HG02885 (cell line): Measurements from ENCODE around the gene GFRA3.
A peak's percentile ranks its signal among the peaks of the same experiment; 100 is the strongest.
"Not testable (repeated sequence)": the region's sequence is repeated elsewhere in the genome, so short reads cannot be mapped to it uniquely, and the experiment has no call there.

ENCODE experiments used
- ATAC-seq: cut with Tn5 transposase; IDR thresholded peaks from one replicate; pipeline ENCODE4 v1.9.1; 2021; ENCODE audit warnings: mild to moderate bottlenecking; ENCODE audit not compliant: unreplicated experiment, poor library complexity

Gene GFRA3

DNA sequence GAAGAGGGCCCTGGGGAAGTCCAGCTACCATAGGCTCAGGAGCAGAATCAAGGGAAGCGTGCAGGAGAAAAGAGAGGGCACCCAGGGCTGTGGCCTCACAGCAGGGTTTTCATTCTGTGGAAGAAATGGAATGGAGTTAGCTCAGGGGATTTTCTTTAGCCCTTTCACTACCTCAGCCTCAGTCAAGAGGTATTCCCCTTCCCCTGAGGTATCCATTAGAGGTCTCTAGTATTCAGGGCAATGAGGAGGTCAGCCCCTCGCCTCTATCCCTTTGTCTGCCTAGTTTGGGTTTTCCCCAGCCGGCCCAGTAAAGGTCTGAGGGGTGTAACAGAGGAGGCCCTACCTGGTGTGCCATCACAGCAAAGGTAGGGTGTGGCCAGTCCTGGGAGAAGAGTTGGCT lies 21.5 kb downstream of the GFRA3 start:
- no peak for ATAC-seq

- ATAC-seq, result not testable (repeated sequence)
These were observed 26.6 kb downstream of the GFRA3 start for GRCh38 chr5:138247800-138248199.

DNA sequence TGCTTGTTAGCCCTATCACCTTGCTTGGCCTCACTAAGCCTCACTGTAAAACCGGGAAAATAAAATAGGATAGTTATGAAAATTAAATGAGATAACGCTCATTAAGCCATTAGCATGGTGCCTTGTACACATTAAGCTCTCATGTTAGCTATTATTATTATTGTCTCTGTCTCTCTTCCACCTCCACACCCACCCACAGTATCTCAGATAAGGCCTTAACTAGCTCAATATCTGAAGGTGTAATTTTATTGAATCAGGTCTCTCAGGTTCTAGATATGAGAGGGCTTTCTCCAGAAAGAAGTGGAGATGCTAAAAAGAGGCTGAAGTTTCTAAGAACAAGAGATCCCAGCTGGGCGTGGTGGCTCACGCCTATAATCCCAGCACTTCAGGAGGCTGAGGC lies 27.6 kb downstream of the GFRA3 start:
- ATAC-seq, result no peak

DNA sequence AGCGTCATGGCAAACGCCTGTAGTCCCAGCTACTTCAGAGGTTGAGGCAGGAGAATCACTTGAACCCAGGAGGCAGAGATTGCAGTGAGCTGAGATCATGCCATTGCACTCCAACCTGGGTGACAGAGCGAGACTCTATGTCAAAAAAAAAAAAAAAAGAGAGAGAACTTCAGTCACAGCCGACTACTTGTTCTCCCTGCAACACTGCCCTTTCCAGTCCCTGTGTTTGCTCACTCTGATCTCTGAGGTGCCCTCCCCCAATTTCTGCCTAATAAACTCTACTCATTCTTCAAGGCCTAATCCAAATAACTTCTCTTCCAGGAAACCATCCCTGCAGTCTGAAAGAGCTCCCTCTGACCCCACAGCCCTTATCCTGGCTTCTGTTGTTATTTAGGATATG lies 28.1 kb downstream of the GFRA3 start:
- no peak for ATAC-seq

DNA sequence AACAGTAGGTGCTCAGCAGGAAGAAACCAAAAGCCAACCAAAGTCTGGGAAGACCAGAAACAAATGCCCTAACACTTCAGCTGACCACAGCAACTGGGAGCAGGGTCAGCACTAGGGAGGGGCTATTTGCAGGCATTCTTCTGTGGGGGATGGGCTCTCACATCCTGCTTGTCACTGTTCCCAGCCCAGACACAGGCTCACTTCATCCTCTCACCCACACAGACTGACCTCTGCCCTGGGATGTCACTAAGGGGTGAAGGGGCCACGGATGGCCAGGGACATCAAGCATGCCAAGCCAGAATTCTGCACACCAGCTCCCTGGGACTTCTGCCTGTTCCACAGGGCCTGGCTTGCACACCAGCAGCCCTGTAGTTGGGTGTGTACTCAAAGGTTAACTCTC lies 28.7 kb downstream of the GFRA3 start:
- no peak for ATAC-seq

DNA sequence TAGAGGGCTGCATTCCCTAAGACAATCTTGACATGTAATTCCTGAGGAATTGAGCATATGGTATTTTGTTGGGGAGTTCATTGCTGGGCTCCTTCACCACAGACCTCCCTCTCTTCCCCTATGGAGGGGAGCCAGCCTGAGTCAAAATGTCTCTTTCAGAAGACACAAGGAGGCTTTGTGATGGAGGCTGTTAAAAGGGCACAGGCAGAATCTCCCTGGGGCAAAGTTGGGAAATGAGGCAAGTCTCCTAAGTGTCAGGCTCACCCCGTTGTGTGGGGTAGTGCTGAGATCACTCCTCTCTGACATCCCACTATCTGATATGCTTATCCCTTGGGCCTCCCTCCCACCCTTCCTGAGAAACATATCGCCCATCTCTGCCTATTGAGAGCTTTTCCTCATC lies 30.6 kb downstream of the GFRA3 start:
- ATAC-seq, result no peak

DNA sequence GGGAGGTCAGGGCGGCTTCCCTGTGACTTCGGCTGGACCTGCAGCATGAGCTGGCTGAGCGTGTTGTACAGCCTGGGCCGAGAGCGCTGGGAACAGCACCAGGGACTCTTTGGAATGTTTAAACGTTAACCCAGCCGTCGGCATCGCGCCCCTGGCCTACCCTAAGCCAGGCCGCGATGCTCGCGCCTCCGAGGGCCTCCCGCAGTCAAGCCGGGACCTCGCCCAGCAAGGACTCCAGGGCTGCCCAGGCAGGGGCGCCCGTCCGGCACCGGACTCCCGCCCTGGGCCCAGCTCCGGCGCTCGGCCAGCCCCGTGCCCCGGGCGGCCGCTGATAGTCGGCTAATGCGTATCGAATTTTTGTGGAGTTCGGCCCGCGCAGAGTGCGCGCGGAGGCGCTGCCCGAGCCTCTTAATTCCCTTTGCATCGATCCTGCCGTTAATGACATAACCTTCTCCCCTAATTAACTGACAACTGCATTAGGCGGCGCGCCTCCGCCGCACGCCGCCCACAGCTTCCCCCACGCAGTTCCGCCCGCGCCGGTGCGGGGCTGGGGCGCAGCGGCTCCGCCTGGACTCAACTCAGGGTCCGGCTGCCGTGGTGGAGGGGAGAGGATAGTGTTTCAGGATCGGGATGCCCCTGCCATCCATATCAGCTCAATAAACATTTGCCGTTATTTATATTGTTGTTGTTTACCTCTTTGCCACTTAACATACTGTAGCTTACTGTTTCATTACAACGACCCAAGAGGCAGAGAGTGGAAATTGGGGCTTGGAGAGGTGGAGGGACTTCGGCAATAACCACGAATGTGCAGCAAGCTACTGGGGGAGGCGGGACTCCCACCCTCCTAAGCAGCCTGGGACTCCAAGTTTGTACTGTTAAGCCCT lies 32.5 kb downstream of the GFRA3 start:
- ATAC-seq, result no peak

- ATAC-seq, result no peak
These were observed 33.6 kb downstream of the GFRA3 start for GRCh38 chr5:138240650-138241385.

DNA sequence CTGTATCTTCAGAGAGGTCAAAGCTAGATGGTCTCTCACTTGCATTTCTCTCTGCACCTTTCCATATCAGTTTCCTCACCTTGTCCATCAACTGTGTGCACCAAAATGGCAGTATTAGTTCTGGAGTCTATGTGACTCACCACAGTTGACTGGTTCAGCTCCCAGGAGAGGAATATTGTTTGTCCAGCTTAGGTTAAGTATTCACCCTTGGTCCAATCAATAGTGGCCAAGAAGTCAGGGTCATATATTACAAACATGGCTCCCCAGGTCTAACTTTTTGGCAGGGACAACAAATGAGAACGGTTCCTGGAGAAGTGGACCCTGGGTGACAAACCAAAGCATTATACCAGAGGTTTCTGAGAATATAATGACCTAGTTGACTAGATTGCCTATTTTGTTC lies 36.4 kb downstream of the GFRA3 start:
- ATAC-seq, result no peak

DNA sequence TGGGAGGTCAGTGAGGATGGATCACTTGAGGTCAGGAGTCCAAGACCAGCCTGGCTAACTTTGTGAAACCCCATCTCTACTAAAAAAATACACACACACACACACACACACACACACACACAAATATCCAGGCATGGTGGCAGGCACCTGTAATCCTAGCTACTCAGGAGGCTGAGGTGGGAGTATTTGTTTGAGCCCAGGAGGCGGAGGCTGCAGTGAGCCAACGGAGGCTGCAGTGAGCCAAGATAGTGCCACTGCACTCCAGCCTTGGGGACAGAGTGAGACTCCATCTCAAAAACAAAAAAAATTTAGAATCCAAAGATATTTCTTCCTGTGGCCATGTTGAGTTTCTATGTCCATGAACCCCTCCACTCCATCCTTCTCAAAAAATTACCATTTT lies 39.8 kb downstream of the GFRA3 start:
- ATAC-seq, result no peak

GRCh38 chr5:138233280-138233679 lies 41.1 kb downstream of the GFRA3 start:
- no peak for ATAC-seq

DNA sequence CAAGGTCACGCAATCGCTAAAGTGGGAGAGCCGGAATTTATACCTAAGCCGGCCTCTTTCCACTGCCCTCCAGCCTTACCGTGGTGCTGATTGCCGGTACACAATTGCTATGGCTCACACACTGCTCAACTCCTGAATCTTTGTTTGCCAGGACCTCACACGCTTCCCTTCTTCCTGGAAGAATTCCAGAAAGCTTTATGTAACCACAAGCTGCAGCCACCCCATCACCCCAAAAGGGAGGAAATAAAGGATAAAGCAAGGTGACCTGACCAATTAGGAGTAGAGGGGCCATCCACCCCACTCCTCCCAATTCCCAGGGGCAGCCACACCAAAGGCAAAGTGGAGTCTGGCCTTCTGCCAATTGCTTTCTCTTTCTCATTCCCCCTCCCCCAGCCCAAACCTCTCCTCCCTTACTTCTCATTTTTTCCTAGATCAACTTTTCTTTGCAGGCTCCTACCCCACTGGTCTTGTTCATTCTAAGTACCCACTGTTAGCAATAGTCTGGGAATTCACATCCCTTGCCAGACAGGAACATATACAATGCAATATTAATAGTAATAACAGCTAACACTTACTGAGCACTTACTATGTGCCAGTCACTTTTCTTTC lies 43.3 kb downstream of the GFRA3 start:
- ATAC-seq, result no peak

DNA sequence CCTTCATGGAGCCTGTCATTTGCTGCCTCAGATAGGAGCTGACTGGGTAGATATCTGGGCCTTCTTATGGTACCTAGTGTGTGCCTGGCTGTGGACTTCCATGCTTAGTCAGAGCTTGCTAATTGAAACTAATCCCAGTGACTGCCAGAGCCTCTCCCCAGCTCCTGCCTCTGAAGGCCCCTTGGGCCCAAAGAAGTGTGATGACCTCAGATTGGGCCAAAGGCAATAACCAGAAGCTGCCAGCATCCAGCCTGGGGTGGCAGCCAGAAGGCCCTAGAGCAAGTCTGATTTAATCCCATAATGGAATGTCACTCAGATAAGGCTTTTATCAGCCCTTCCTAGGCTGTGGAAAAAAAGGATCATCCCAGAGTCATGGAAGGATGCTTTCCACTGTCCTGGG lies 44.2 kb downstream of the GFRA3 start:
- no peak for ATAC-seq

GRCh38 chr5:138229387-138229786 lies 45.0 kb downstream of the GFRA3 start:
- no peak for ATAC-seq

DNA sequence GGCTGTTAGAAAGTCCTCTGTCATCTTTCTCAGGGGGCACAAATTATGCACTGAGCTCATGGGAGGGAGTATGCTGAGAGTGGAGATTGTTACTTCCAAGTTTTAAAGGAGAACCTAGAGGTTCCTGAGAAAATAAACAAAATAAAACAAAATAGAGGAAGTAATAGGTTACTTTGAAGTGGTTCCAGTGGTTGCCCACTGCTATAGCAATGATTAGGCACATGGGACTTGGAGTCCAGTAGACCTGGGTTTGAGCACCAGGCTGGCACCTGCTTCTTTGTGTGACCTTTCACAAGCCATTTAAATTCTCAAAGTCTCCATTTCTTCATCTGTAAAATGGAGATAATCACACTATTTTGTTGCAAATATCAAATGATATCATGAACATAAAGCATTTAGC lies 47.5 kb downstream of the GFRA3 start:
- no peak for ATAC-seq

DNA sequence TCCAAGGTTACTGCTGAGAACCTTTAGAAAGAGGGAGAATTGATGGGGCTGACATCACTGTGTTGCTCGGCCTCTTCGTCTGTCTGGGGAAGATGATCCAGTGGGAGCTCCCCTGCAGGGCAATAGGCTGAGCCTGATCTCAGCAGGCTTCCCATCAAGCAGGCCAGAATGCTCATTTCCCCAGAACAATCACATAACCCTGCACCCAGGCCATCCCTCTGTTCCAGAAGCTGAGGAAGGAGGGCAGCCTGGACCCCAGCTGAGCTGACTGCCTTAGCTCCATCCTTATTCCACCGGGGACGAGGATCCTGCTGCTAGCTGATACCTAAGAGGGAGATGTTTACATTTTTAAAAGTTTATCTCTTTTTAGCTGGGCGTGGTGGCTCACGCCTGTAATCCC lies 49.7 kb downstream of the GFRA3 start:
- no peak for ATAC-seq

- no peak for ATAC-seq
These were observed 50.9 kb downstream of the GFRA3 start for GRCh38 chr5:138223532-138223931.

- ATAC-seq, result no peak
These were observed 57.6 kb downstream of the GFRA3 start for GRCh38 chr5:138216799-138217198.

- ATAC-seq, result peak; percentile 97
These were observed 61.0 kb downstream of the GFRA3 start, which contains the start of gene CDC23 for GRCh38 chr5:138213161-138214029. CDC23 (minus strand) TSS chr5:138213323; CDS start chr5:138213312, 11 bp downstream.

GRCh38 chr5:138212828-138213160 lies 61.6 kb downstream of the GFRA3 start:
- peak; percentile 25 for ATAC-seq
